MG63 (cell line): ENCODE measurements around the gene KRTAP4-3. TPM values are rescaled to one million over a fixed set of nuclear protein-coding genes. Genes with fewer than 3 reads are reported as not detected.
"Not testable (repeated sequence)": the region's sequence is repeated elsewhere in the genome, so short reads cannot be mapped to it uniquely, and the experiment has no call there.

Source experiments
- DNase-seq: peaks from one replicate; pipeline ENCODE4 v3.0.0-alpha.2; 2020
- H3K27me3 ChIP-seq: fragments of 250-450 bp; sonication (Bioruptor Pico); 2 replicates; pipeline ENCODE4 v1.5.1; 2020; ENCODE audit warnings: mild to moderate bottlenecking, moderate library complexity
- H3K36me3 ChIP-seq: fragments of 250-450 bp; sonication (Bioruptor Pico); 2 replicates; pipeline ENCODE4 v1.5.1; 2020; ENCODE audit warnings: mild to moderate bottlenecking, moderate library complexity
- H3K4me3 ChIP-seq: fragments of 250-450 bp; sonication (Bioruptor Pico); 2 replicates; pipeline ENCODE4 v1.5.1; 2020; ENCODE audit warnings: mild to moderate bottlenecking, moderate library complexity
- H3K9me3 ChIP-seq: fragments of 250-450 bp; sonication (Bioruptor Pico); 2 replicates; pipeline ENCODE4 v1.5.1; 2020; ENCODE audit warnings: mild to moderate bottlenecking, moderate library complexity
- total RNA-seq: library from RNA; depleted of rRNA; stranded (reverse); fragments of >200 nt; shearing (Covaris generic); gene quantifications from 2 replicates; pipeline ENCODE4 v1.2.3, GENCODE V29; 2014; ENCODE audit warnings: low replicate concordance

Gene KRTAP4-3
- total RNA-seq, 1 experiment from 2014 or later = not detected

DNA sequence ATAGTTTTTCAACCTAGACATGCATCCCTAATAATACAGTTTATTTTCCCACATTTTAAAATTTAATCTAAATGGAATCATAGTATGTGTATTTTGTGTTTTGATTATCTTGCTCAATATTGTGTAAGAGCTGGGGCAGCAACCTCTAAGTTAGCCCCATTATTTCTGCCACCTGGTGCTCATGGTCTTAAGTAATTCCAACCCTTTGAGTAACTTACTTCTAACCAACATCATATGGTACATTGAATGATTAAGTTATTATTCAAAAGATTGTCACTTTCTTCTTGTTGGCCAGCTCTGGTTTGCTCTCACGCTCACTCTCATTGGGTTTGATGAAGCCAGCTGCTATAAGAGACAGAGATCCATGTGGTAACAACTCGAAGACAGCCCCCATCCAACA lies 3.9 kb upstream of the KRTAP4-3 start:
- DNase-seq = no peak
- Histone ChIP-seq H3K4me3 (no peak overlapping the region), H3K36me3 (no peaks in the 10 kb centered on the region), H3K9me3 (no peaks in the 10 kb centered on the region; the same call in 1 of the 2 replicates), H3K27me3 (no peaks in the 10 kb centered on the region)

DNA sequence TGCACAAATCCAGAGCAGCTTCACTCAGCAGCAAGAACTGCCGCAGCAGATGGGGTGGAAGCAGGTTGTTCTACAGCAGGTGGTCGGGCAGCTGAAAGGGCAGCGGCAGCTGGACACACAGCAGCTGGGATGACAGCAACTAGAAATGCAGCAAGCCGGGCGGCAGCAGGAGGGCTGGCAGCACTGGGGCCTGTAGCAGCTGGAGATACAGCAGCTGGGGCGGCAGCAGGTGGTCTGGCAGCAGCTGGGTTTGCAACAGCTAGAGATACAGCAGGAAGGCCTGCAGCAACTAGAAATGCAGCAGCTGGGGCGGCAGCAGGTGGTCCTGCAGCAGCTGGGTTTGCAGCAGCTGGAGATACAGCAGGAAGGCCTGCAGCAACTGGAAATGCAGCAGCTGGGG lies 460 bp downstream of the KRTAP4-3 start:
- Histone ChIP-seq H3K27me3 (no peaks in the 10 kb centered on the region), H3K9me3 (no peaks in the 10 kb centered on the region), H3K4me3 (no peak overlapping the region), H3K36me3 (no peaks in the 10 kb centered on the region)
- DNase-seq = no peak

DNA sequence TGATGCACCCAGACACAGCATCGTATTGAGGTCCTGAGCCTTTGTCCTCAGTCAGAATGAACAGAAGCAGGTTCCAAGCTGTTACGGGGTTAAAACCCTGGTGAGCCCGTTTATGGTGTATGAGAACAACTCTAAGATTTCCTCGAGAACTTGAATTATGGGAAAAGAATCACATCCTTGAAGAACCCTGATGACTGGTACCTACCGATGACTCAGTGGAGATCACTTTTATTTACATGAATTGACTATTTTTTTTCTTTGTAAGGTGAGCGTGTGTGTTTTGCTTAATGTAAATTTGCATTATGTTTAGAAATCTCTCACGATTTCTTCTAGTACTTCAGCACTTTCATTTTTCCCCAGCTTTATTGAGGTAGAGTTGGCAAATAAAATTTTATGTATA lies 4.2 kb downstream of the KRTAP4-3 start:
- Histone ChIP-seq H3K4me3 (no peak overlapping the region), H3K27me3 (no peaks in the 10 kb centered on the region), H3K36me3 (no peaks in the 10 kb centered on the region), H3K9me3 (no peaks in the 10 kb centered on the region)
- no peak for DNase-seq

DNA sequence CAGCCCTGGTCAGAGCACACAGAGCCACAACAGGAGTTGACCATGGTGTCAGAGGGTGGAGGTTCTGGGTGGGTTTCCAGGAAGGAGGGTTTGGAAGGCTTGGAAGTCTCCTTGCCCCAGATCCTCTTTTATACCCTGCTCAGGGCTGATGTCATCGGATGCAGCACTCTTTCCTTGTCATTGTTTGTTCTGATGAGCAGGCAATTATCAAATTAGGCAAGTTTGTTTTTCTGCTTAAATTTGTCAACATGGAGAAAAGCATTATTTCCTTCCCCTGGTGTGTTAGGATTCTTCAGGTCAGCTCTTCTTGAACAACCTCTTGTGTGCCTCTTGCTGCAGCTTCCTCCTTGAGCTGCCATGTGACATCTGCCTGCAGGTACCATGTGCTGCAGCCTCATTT lies 7.4 kb downstream of the KRTAP4-3 start, which contains the start of gene KRTAP4-4:
KRTAP4-4 (minus strand) TSS at position 101 of the 400 bp plus-strand sequence; CDS start at position 44, 57 bp downstream.
- DNase-seq = no peak
- peaks cover 3% of the 10 kb centered on the region for H3K9me3 ChIP-seq
- H3K36me3 ChIP-seq = no peaks in the 10 kb centered on the region
- H3K4me3 ChIP-seq = no peak within 1 kb of the TSS
- no peaks in the 10 kb centered on the region for H3K27me3 ChIP-seq

DNA sequence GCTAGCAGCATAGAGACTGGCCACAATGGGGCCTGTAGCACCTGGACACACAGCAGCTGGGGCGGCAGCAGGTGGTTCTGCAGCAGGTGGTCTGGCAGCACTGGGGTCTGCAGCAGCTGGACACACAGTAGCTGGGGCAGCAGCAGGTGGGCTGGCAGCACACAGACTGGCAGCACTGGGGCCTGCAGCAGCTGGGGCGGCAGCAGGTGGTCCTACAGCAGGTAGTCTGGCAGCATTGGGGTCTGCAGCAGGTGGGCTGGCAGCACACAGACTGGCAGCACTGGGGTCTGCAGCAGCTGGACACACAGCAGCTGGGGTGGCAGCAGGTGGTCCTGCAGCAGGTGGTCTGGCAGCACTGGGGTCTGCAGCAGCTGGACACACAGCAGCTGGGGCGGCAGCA lies 7.8 kb downstream of the KRTAP4-3 start:
- not testable (repeated sequence) for H3K36me3 ChIP-seq, H3K27me3 ChIP-seq, H3K4me3 ChIP-seq, H3K9me3 ChIP-seq, DNase-seq

DNA sequence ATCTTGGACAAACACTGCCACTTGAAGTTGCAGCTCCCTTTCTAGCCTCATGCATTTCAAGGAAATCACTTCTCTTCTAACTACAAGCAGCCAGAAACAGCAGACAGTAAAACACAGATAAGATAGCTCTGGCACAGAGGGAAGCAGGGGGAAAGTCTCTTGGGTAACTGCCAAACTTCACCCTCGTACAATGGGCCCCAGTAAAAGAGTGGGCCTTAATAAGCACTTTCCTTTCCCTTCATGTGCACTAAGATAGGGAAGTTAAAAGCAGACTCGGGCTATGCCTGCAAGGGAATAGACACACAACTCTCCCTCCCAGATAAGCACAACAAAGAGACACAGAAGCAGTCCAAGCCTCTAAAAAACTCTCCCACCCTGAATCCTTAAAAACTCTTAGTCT lies 14.2 kb downstream of the KRTAP4-3 start:
- Histone ChIP-seq H3K36me3 (no peaks in the 10 kb centered on the region), H3K27me3 (no peaks in the 10 kb centered on the region), H3K4me3 (no peak overlapping the region), H3K9me3 (peaks cover 3% of the 10 kb centered on the region)
- no peak for DNase-seq

DNA sequence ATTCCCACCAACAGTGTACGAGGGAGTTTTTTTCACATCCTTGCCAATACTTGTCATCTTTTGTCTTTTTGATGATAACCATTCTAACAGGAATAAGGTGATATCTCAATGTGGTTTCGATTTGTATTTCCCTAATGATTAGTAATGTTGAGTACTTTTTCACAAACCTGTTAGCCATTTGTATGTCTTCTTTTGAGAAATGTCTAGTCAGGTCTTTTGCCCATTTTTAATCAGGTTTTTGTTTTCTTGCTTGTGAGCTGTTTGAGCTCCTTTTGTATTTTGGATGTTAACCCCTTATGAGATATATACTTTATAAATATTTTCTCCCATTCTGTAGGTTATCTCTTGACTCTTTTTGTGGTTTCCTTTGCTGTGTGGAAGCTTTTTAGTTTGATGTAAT lies 16.5 kb downstream of the KRTAP4-3 start:
- H3K9me3 ChIP-seq = peaks cover 2% of the 10 kb centered on the region; the same call in 1 of the 2 replicates
- no peaks in the 10 kb centered on the region for H3K36me3 ChIP-seq
- no peaks in the 10 kb centered on the region for H3K27me3 ChIP-seq
- DNase-seq = no peak
- H3K4me3 ChIP-seq = no peak overlapping the region

DNA sequence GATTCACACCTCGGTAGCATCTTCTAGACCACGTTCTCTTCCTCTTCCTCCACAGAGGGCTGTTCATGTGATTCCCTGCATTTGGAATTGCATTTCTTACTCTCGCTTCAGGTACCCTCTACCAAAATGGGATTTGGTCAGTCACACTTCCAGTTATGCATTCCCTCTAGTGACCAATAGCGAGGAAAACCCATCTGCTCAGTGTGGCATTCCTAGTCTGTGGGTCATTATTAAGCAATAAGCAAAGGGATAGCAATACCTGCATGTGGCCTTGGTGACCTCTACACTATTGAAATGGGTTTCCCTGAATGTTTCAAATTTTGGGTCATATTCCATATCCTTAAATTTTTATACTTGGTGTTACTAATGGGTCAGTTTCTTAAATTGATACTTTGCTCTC lies 18.0 kb downstream of the KRTAP4-3 start:
- no peak for DNase-seq
- Histone ChIP-seq H3K4me3 (no peak overlapping the region), H3K9me3 (no peaks in the 10 kb centered on the region), H3K27me3 (no peaks in the 10 kb centered on the region), H3K36me3 (no peaks in the 10 kb centered on the region)

DNA sequence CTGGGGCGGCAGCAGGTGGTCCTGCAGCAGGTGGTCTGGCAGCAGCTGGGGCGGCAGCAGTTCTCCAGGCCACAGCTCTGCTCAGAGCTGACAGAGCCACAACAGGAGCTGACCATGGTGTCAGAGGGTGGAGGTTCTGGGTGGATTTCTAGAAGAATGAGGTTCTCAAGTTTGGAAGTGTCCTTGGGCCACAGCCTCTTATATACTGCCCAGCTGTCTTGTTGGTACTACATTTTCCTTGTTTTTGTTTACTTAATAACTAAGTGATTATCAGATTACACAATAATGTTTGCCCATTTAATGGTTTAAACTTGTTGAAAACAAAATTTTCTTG lies 18.4 kb downstream of the KRTAP4-3 start, which contains the start of gene KRTAP4-5:
KRTAP4-5 (minus strand) TSS at position 174 of the 334 bp plus-strand sequence; CDS start at position 116, 58 bp downstream.
- H3K9me3 ChIP-seq = no peaks in the 10 kb centered on the region; the same call in 1 of the 2 replicates
- H3K4me3 ChIP-seq = no peak within 1 kb of the TSS
- no peaks in the 10 kb centered on the region for H3K36me3 ChIP-seq
- DNase-seq = no peak
- H3K27me3 ChIP-seq = no peaks in the 10 kb centered on the region

DNA sequence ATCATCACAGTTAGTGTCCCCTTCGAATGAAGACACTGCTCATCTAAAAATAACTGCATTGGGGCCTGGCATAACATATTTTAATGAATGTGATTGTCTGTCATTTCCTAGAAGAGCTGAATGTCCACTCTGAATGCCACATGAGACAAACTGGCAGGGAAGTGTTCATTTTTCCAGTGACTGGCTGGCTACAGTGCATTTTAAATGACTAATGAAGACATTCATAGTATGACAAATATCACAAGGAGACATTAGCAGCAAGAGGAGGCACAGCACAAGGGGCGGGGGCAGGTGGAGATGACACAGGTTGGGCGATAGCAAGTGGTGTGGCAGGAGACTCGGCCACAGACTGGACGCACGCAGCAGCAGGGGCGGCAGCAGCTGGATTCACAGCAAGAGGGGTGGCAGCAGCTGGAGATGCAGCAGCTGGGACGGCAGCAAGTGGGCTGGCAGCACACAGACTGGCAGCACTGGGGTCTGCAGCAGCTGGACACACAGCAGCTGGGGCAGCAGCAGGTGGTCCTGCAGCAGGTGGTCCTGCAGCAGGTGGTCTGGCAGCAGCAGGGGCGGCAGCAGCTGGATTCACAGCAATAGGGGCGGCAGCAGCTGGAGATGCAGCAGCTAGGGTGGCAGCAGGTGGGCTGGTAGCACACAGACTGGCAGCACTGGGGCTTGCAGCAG lies 18.9 kb downstream of the KRTAP4-3 start:
- H3K36me3 ChIP-seq = not testable (repeated sequence)

DNA sequence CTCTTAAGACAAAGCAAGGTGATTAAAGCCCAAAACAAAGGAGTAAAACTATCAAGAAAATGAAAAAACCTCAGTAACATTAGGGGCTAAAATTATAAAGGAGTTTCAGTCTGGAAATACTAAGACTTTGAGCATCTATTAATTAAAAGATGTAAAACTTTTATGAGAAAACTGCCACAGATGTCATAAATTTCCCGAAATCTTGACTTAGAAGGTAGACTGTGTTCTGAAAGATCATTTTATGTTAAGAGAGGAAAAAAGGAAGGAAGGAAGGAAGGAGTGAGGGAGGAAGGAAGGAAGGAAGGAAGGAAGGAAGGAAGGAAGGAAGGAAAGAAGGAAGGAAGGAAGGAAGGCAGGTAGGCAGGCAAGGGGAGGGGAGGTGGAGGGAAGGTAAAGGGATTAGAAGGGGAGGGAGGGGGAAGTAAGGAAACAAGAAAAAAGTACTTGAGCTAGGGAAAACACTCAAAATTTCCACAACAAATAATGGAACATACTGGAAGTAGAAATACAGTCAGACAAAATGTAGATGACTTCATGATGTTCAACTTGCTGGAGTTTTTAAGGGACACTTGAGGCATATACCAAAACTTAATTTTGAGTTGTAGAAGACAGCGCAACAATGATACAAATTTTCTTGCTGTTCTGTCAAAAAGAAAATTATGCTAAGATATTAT lies 20.4 kb downstream of the KRTAP4-3 start:
- DNase-seq = no peak
- H3K27me3 ChIP-seq = no peaks in the 10 kb centered on the region
- H3K9me3 ChIP-seq = peaks cover 15% of the 10 kb centered on the region
- no peak overlapping the region for H3K4me3 ChIP-seq
- H3K36me3 ChIP-seq = no peaks in the 10 kb centered on the region

More for the DNA sequence above, 18.9 kb downstream of the KRTAP4-3 start:
- not testable (repeated sequence) for H3K27me3 ChIP-seq, H3K9me3 ChIP-seq, H3K4me3 ChIP-seq, DNase-seq

DNA sequence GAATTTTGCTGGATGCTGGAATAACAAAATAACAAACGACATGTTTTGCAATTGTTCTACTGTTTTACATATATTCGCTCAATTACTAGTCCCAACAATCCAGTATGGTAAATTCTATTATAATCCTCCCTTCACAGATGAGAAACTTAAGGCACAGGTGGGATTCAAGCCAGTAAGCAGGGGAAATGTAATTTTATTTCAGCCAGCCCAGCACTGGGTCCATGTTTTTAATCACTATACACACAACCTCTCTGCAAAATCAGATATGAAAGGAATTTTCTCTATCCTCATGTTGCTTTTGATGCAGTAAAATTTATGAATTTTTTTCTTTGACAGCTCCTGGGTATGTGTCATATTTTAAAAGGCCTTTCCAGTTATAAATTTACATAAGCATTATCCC lies 22.8 kb downstream of the KRTAP4-3 start:
- Histone ChIP-seq H3K27me3 (no peaks in the 10 kb centered on the region), H3K9me3 (peaks cover 23% of the 10 kb centered on the region), H3K36me3 (no peaks in the 10 kb centered on the region), H3K4me3 (no peak overlapping the region)
- DNase-seq = no peak

DNA sequence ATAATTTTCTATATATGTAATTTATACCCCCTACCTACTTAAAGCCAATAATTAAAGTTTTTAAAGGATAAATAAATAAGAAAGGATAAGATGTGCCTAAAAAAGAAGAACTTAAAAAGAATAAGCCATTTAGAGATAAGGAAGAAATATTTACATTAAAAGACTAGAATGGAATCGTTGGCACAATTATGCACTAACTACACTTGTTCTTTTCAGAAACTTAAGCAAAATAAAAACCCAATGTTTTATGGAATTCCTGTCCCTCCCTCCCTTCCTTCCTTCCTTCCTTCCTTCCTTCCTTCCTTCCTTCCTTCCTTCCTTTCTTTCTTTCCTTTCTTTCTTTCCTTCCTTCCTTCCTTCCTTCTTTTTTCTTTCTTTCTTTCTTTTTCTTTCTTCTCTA lies 23.2 kb downstream of the KRTAP4-3 start:
- H3K36me3 ChIP-seq = no peaks in the 10 kb centered on the region
- H3K9me3 ChIP-seq = peaks cover 25% of the 10 kb centered on the region
- no peak for DNase-seq
- H3K4me3 ChIP-seq = no peak overlapping the region
- H3K27me3 ChIP-seq = no peaks in the 10 kb centered on the region

DNA sequence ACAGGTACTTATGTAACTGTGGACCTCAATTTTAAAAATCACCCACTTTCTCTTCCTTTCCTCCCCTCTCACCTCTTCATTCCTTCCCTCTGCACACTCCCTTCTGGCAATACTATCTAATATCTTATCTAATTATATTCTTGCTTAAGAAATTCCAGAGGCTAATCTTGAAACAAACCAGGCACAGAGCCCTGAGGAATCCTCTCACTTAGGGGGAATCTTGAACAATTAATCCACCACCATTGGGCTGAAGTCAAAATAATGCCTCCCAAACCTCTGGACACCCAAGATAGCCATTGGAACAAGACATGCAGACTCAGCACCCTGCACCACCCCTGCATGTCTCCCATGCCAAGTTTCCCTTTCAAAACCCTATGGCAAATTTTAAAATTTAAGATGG lies 26.7 kb downstream of the KRTAP4-3 start:
- DNase-seq = no peak
- H3K27me3 ChIP-seq = no peaks in the 10 kb centered on the region
- no peak overlapping the region for H3K4me3 ChIP-seq
- no peaks in the 10 kb centered on the region for H3K36me3 ChIP-seq
- H3K9me3 ChIP-seq = peaks cover 47% of the 10 kb centered on the region

DNA sequence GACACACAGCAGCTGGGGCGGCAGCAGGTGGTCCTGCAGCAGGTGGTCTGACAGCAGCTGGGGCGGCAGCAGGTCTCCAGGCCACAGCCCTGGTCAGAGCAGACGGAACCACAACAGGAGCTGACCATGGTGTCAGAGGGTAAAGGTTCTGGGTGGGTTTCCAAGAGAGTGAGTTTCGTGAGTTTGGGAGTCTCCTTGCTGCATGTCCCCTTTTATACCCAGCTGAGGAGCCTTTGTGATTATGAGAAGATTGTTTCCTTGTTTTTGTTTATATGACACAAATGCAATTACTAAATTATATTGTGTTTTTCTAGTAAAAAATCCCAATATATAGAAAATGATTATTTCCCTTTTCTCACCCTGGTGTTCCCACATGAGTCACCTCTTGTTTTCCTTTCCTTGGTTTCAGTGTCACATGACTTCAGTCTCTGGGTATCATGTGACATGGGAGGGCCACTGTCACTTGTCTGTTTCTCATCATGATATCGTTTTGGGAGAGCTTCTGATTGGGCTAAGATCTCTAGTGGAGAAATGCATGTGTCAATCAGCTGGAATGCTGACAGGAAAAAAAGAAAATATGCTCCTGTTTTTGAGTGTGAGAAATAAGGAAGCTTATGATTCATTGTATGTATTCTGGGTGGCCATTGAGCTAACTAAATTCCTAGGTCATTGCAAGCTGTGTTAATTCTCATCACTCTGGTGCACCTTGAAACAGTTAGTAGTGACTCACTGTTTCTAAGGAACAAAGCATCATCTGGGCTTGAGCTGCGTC lies 27.5 kb downstream of the KRTAP4-3 start, which contains the start of gene KRTAP4-6:
KRTAP4-6 (minus strand) TSS at position 185 of the 772 bp plus-strand sequence; CDS start at position 128, 57 bp downstream.
- H3K36me3 ChIP-seq = no peaks in the 10 kb centered on the region
- H3K4me3 ChIP-seq = no peak within 1 kb of the TSS
- no peaks in the 10 kb centered on the region for H3K27me3 ChIP-seq
- peaks cover 48% of the 10 kb centered on the region for H3K9me3 ChIP-seq
- no peak for DNase-seq

DNA sequence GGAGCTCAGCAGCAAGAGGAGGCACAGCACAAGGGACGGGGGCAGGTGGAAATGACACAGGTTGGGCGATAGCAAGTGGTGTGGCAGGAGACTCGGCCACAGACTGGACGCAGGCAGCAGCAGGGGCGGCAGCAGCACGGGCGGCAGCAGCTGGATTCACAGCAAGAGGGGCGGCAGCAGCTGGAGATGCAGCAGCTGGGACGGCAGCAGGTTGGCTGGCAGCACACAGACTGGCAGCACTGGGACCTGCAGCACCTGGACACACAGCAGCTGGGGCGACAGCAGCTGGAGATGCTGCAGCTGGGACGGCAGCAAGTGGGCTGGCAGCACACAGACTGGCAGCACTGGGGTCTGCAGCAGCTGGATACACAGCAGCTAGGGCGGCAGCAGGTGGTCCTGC lies 28.2 kb downstream of the KRTAP4-3 start:
- peaks cover 48% of the 10 kb centered on the region for H3K9me3 ChIP-seq
- H3K36me3 ChIP-seq, H3K4me3 ChIP-seq, H3K27me3 ChIP-seq, DNase-seq: not testable (repeated sequence)
